ENCODE measurements around the gene LYZL1.
"Not testable (repeated sequence)": the region's sequence is repeated elsewhere in the genome, so short reads cannot be mapped to it uniquely, and the experiment has no call there.

LYZL1 gene

GRCh38 chr10:29304995-29305335, 16.1 kb downstream of the LYZL1 start:
- TF ChIP-seq CTCF (IDR thresholded peaks at IDR 0.05): no peak
- TF ChIP-seq ZFX (IDR thresholded peaks at IDR 0.05; ENCODE audit: borderline replicate concordance): no peak
- H3K27ac ChIP-seq: no peak overlapping the region

DNA sequence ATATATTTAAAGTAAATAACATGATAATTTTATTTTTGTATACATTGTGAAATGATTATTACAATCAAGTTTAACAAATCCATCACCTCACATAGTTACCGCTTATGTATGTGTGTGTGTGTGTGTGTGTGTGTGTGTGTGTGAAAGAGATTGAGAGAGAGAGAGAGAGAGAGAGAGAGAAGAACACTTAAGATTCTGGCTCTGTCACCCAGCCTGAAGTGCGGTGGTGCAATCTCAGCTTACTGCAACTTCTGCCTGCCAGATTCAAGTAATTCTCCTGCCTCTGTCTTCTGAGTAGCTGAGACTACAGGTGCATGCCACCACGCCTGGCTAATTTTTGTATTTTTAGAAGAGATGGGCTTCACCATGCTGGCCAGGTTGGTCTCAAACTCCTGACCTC, 17.8 kb downstream of the LYZL1 start:
- TF ChIP-seq CTCF (IDR thresholded peaks at IDR 0.05) (no peak), ZFX (IDR thresholded peaks at IDR 0.05; ENCODE audit: borderline replicate concordance) (no peak)
- H3K27ac ChIP-seq: no peak overlapping the region

- H3K27ac ChIP-seq: not testable (repeated sequence)
These were observed 19.3 kb downstream of the LYZL1 start for GRCh38 chr10:29308142-29308541.

DNA sequence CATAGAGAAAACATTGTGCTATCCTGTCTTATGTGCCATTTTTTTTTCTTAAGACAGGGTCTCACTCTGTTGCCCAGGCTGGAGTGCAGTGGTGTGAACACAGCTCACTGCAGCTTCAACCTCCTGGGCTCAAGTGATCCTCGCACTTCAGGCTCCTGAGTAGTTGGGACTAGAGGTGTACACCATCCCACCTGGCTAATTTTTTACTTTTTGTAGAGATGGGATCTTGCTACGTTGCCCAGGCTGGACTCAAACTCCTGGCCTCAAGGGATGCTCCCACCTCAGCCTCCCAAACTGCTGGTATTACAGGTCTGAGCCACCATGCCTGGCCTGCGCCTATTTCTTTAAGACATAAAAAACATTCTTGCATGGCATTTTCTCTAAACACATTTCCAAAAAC, 20.6 kb downstream of the LYZL1 start:
- TF ChIP-seq CTCF (IDR thresholded peaks at IDR 0.05) (no peak), ZFX (IDR thresholded peaks at IDR 0.05; ENCODE audit: borderline replicate concordance) (no peak)
- no peak overlapping the region for H3K27ac ChIP-seq

DNA sequence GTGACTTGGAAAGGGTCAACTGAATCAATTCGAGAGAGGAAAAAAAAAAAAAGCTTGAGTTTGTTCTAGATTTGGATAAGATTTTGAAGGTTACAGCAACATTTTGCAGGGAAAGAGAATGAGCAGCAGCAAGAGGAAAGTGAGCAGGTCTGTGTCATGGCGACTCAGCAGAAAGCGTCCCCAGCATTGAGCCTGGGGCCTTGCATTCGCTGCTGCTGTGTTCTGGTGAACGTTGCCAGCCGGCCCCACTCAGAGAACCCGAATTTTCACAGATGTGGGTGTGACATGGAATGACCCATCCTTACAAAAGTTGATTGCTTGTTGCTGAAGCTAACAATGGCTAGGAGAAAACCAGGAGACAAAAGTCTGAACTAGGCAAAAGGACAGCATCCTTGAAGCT, 21.6 kb downstream of the LYZL1 start:
- not testable (repeated sequence) for H3K27ac ChIP-seq

GRCh38 chr10:29313071-29313470, 24.2 kb downstream of the LYZL1 start:
- TF ChIP-seq ZFX (IDR thresholded peaks at IDR 0.05; ENCODE audit: borderline replicate concordance): no peak
- no peak for TF ChIP-seq CTCF (IDR thresholded peaks at IDR 0.05)
- no peak overlapping the region for H3K27ac ChIP-seq

DNA sequence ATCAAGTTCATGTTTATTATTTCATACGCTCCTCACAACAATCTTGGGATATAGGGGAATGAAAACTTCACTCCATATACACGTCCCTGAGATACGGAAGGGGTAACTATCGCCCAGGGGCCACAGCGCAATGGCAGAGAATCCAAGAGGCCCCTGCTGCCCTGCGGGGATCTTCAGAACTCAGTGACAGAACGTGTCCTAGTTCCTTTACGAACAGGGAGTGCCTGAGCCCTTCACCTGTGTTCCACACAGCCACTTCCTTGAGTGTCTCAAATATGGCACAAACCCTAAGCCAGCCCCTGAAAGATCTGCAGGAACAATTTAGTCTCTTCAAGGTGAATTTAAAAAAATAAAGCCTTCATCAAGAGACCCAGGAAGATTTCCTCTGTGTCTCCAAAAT, 25.9 kb downstream of the LYZL1 start:
- no peak overlapping the region for H3K27ac ChIP-seq

GRCh38 chr10:29315814-29316213, 26.9 kb downstream of the LYZL1 start:
- no peak overlapping the region for H3K27ac ChIP-seq
- TF ChIP-seq CTCF (IDR thresholded peaks at IDR 0.05) (no peak), ZFX (IDR thresholded peaks at IDR 0.05; ENCODE audit: borderline replicate concordance) (no peak)

More for the DNA sequence above, 25.9 kb downstream of the LYZL1 start:
- TF ChIP-seq CTCF (IDR thresholded peaks at IDR 0.05): no peak
- no peak for TF ChIP-seq ZFX (IDR thresholded peaks at IDR 0.05; ENCODE audit: borderline replicate concordance)

All from 22Rv1 (cell line).